SK-N-SH (cell line): ENCODE data around the gene ZNF189. TPM values are rescaled to one million over a fixed set of nuclear protein-coding genes. Genes with fewer than 3 reads are reported as not detected.

Source experiments
- CTCF ChIA-PET: fragments of 300-600, 350-600 bp; formaldehyde crosslinking; extraction: SDS; loops from one replicate; lab custom pipeline; 2021; lab: Yijun Ruan, JAX
- POLR2A ChIA-PET: fragments of 350-600 bp; sonication (Branson Sonifier 250); formaldehyde crosslinking; extraction: SDS; loops from one replicate; lab custom pipeline; 2020; ENCODE audit warnings: antibody characterized with exemption, inconsistent platforms; lab: Yijun Ruan, JAX
- DNase-seq: peaks from one replicate; pipeline ENCODE4 v3.0.0; 2012
- H2AFZ ChIP-seq: fragments of 200-600 bp; sonication (generic); 2 replicates; pipeline ENCODE4 v1.8.1; 2016; ENCODE audit warnings: antibody characterized with exemption, mild to moderate bottlenecking, low read depth
- H3F3A ChIP-seq: fragments of 200-600 bp; sonication (generic); replicated peaks from 2 replicates; pipeline ENCODE3; 2016; ENCODE audit warnings: antibody characterized with exemption, mild to moderate bottlenecking; ENCODE audit not compliant: insufficient read depth
- H3K27ac ChIP-seq, 2 experiments: fragments of 200-500 bp in 1 of 2; fragments of 200-600 bp in 1 of 2; sonication (Bioruptor generic) in 1 of 2; sonication (generic), shearing (Covaris generic) in 1 of 2; 2 replicates each; pipeline versions ENCODE4 v1.5.1 to v1.6.1; 2014 to 2016; ENCODE audit warnings: low read depth in 2 of 2, inconsistent platforms in 1 of 2, low read length in 1 of 2, mild to moderate bottlenecking in 1 of 2, mixed read lengths in 1 of 2
- H3K27me3 ChIP-seq: fragments of 200-600 bp; sonication (generic), shearing (Covaris generic); 2 replicates; pipeline ENCODE4 v1.6.1; 2016; ENCODE audit warnings: mixed run types; ENCODE audit not compliant: insufficient read depth
- H3K36me3 ChIP-seq, 2 experiments: fragments of 200-500 bp in 1 of 2; fragments of 200-600 bp in 1 of 2; sonication (Bioruptor generic) in 1 of 2; sonication (generic) in 1 of 2; replicated peaks in 1 of 2; 2 replicates each; pipeline versions ENCODE3 to v1.5.1; 2014 to 2016; ENCODE audit warnings: low read length in 1 of 2, mild to moderate bottlenecking in 1 of 2; ENCODE audit not compliant: insufficient read depth in 2 of 2, control insufficient read depth in 1 of 2
- H3K4me1 ChIP-seq, 2 experiments: fragments of 200-500 bp in 1 of 2; fragments of 200-600 bp in 1 of 2; sonication (Bioruptor generic) in 1 of 2; sonication (generic), shearing (Covaris generic) in 1 of 2; 2 replicates each; pipeline versions ENCODE4 v1.5.1 to v1.6.1; 2014 to 2016; ENCODE audit warnings: low read depth in 1 of 2, low read length in 1 of 2, mixed run types in 1 of 2; ENCODE audit not compliant: insufficient read depth in 2 of 2, control insufficient read depth in 1 of 2
- H3K4me2 ChIP-seq: fragments of 200-600 bp; sonication (generic), shearing (Covaris generic); 2 replicates; pipeline ENCODE4 v1.6.1; 2017; ENCODE audit warnings: mixed run types
- H3K4me3 ChIP-seq, 2 experiments: fragments of 200-500 bp in 1 of 2; fragments of 200-600 bp in 1 of 2; sonication (Bioruptor generic) in 1 of 2; sonication (generic), shearing (Covaris generic) in 1 of 2; 2 replicates each; pipeline versions ENCODE4 v1.5.1 to v1.8.1; 2014 to 2016; ENCODE audit warnings: low read depth in 2 of 2, inconsistent platforms in 1 of 2, low read length in 1 of 2, mild to moderate bottlenecking in 1 of 2, mixed read lengths in 1 of 2, moderate library complexity in 1 of 2
- H3K79me2 ChIP-seq: fragments of 200-600 bp; sonication (generic); 2 replicates; pipeline ENCODE4 v1.8.1; 2017; ENCODE audit warnings: mild to moderate bottlenecking; ENCODE audit not compliant: insufficient read depth
- H3K9ac ChIP-seq: fragments of 200-600 bp; sonication (generic); 2 replicates; pipeline ENCODE4 v1.6.1; 2017; ENCODE audit warnings: mixed run types
- H3K9me2 ChIP-seq: fragments of 200-600 bp; sonication (generic); 2 replicates; pipeline ENCODE4 v1.6.1; 2017; ENCODE audit warnings: mixed run types
- H3K9me3 ChIP-seq: fragments of 200-600 bp; sonication (generic); 2 replicates; pipeline ENCODE4 v1.6.1; 2017; ENCODE audit warnings: mixed run types, mild to moderate bottlenecking, moderate library complexity
- H4K20me1 ChIP-seq: fragments of 200-600 bp; sonication (generic); 2 replicates; pipeline ENCODE4 v1.6.1; 2017; ENCODE audit warnings: mild to moderate bottlenecking, mixed run types; ENCODE audit not compliant: insufficient read depth
- CHD2 ChIP-seq: fragments of 150-350 bp; IDR thresholded peaks from 2 replicates; pipeline ENCODE4 v1.6.1; 2018; ENCODE audit warnings: low read length; ENCODE audit not compliant: partially characterized antibody
- JUND ChIP-seq: IDR thresholded peaks from 2 replicates; pipeline ENCODE4 v1.4.0; 2012
- NFIC ChIP-seq: IDR thresholded peaks from 2 replicates; pipeline ENCODE4 v1.4.0; 2012; ENCODE audit warnings: borderline replicate concordance
- NRF1 ChIP-seq: IDR thresholded peaks from 2 replicates; pipeline ENCODE4 v1.6.1; 2012; ENCODE audit warnings: low read depth, mild to moderate bottlenecking, low read length
- RAD21 ChIP-seq: IDR thresholded peaks from 2 replicates; pipeline ENCODE4 v1.6.1; 2012; ENCODE audit warnings: mild to moderate bottlenecking, low read length
- REST ChIP-seq: IDR thresholded peaks from 2 replicates; pipeline ENCODE4 v1.6.1; 2012; ENCODE audit warnings: mild to moderate bottlenecking, low read depth, low read length, moderate library complexity
- RXRA ChIP-seq: IDR thresholded peaks from 2 replicates; pipeline ENCODE4 v1.4.0; 2012; ENCODE audit warnings: low read depth, mild to moderate bottlenecking, borderline replicate concordance
- SIN3A ChIP-seq: IDR thresholded peaks from 2 replicates; pipeline ENCODE4 v1.6.1; 2012; ENCODE audit warnings: low read depth, mild to moderate bottlenecking, low read length, moderate library complexity, borderline replicate concordance
- SMC3 ChIP-seq: IDR thresholded peaks from 2 replicates; pipeline ENCODE4 v1.6.1; 2012; ENCODE audit warnings: low read depth, low read length, improper control_type of control experiment
- WGBS: methylation state at CpG from one replicate; pipeline ENCODE4 v1.1.6; 2017; ENCODE audit warnings: low lambda C conversion rate; 5-methylcytosine and 5-hydroxymethylcytosine counted together
- polyA plus RNA-seq, 3 experiments: library from polyadenylated mRNA; depleted of rRNA; stranded (reverse); fragments of >200 nt; gene quantifications; 2 replicates each; pipeline ENCODE4 v1.2.3, GENCODE V29; 2012
- TF ChIP-seq, protein P1 (sequence below): IDR thresholded peaks from 2 replicates; pipeline ENCODE4 v1.4.0; 2012; ENCODE audit warnings: low read depth, borderline replicate concordance
- TF ChIP-seq, protein P2 (sequence below): IDR thresholded peaks from 2 replicates; pipeline ENCODE4 v1.4.0; 2012; ENCODE audit warnings: low read depth
- TF ChIP-seq, protein P3 (sequence below): IDR thresholded peaks from 2 replicates; pipeline ENCODE4 v1.4.0; 2012; ENCODE audit warnings: low read depth, borderline replicate concordance
- TF ChIP-seq, protein P4 (sequence below): fragments of 200-600 bp; sonication (generic); IDR thresholded peaks from 2 replicates; pipeline ENCODE4 v1.6.1; 2017; ENCODE audit warnings: antibody characterized with exemption, mild to moderate bottlenecking, moderate library complexity

The ZNF189 gene
- polyA plus RNA-seq, 1 of the 3 experiments (the other 2 are of a cell fraction): 2.9 TPM

DNA sequence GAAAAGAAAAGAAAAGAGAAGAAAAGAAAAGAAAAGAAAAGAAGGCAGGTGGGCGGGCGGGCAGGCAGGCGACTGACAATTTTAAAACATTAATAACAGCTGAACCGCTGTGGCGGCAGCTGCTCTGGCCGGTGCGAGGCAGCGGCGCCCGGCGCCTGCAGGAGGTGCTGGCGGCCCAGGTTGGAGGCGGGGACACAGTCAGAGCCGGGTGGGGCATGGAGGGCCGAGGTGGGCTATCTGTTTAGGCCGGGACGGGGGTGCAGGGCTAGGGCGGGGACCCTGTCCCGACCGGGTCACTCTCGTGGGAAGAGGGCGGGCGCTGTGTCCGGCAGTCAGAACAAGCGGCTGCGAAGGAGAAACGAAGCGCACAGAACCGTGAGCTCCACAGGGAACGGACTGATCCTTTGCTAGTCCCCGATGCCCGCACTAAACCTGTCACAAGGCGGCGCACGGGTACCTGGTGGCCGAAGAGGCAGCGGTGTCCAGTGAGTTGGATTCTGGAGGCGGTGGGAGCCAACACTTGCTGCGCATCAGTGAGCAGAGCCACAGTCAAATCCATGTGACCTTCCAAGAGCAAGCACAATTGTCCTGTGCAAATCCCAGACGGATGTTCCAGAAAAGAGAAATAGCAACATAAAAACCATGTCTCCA lies 50.5 kb downstream of the ZNF189 start:
- WGBS: 2% methylated on average over 19 of the region's 40 CpGs
- TF ChIP-seq, protein P1, sequence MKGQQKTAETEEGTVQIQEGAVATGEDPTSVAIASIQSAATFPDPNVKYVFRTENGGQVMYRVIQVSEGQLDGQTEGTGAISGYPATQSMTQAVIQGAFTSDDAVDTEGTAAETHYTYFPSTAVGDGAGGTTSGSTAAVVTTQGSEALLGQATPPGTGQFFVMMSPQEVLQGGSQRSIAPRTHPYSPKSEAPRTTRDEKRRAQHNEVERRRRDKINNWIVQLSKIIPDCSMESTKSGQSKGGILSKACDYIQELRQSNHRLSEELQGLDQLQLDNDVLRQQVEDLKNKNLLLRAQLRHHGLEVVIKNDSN: no peak
- TF ChIP-seq CHD2 (peak; percentile 26), RAD21 (peak; percentile 49), SMC3 (peak; percentile 33), JUND (no peak), NRF1 (0 out of 2 replicates have a peak, but pooled peaks have one; percentile 7), NFIC (no peak), SIN3A (no peak), REST (no peak), RXRA (no peak)
- TF ChIP-seq, protein P2, sequence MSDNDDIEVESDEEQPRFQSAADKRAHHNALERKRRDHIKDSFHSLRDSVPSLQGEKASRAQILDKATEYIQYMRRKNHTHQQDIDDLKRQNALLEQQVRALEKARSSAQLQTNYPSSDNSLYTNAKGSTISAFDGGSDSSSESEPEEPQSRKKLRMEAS: peak; percentile 38; the same call in 1 of the 2 replicates
- TF ChIP-seq, protein P3, sequence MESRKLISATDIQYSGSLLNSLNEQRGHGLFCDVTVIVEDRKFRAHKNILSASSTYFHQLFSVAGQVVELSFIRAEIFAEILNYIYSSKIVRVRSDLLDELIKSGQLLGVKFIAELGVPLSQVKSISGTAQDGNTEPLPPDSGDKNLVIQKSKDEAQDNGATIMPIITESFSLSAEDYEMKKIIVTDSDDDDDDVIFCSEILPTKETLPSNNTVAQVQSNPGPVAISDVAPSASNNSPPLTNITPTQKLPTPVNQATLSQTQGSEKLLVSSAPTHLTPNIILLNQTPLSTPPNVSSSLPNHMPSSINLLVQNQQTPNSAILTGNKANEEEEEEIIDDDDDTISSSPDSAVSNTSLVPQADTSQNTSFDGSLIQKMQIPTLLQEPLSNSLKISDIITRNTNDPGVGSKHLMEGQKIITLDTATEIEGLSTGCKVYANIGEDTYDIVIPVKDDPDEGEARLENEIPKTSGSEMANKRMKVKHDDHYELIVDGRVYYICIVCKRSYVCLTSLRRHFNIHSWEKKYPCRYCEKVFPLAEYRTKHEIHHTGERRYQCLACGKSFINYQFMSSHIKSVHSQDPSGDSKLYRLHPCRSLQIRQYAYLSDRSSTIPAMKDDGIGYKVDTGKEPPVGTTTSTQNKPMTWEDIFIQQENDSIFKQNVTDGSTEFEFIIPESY: no peak
- TF ChIP-seq, protein P4, sequence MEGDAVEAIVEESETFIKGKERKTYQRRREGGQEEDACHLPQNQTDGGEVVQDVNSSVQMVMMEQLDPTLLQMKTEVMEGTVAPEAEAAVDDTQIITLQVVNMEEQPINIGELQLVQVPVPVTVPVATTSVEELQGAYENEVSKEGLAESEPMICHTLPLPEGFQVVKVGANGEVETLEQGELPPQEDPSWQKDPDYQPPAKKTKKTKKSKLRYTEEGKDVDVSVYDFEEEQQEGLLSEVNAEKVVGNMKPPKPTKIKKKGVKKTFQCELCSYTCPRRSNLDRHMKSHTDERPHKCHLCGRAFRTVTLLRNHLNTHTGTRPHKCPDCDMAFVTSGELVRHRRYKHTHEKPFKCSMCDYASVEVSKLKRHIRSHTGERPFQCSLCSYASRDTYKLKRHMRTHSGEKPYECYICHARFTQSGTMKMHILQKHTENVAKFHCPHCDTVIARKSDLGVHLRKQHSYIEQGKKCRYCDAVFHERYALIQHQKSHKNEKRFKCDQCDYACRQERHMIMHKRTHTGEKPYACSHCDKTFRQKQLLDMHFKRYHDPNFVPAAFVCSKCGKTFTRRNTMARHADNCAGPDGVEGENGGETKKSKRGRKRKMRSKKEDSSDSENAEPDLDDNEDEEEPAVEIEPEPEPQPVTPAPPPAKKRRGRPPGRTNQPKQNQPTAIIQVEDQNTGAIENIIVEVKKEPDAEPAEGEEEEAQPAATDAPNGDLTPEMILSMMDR: peak; percentile 80
- TF ChIP-seq, all 33 proteins: peak for 6

More for the DNA sequence above, 50.5 kb downstream of the ZNF189 start:
- H3K36me3 ChIP-seq: no peaks in the 10 kb centered on the region
- no peaks in the 10 kb centered on the region for H3K9me3 ChIP-seq
- POLR2A ChIA-PET: interaction anchor here (0.7 to 1.3 kb wide), 2 partner anchors 75 to 85 kb away, joined by 3 to 6 read pairs; partner anchors contain the start of gene RNF20
- CTCF ChIA-PET: interaction anchor here (0.6 to 3.5 kb wide), 45 partner anchors 9 to 270 kb away, joined by 3 to 50 read pairs (median 6); partner anchors contain the start of genes MRPL50, RNF20 and ZNF189
- H3K4me3 ChIP-seq: peak overlapping the region; percentile 63 to 83
- H4K20me1 ChIP-seq: no peaks in the 10 kb centered on the region
- peak overlapping the region; percentile 81 for H3K4me2 ChIP-seq
- peaks cover 0 to 2% of the 10 kb centered on the region in 2 experiments; a peak in 1 of 4 replicates for H3K4me1 ChIP-seq
- H3K27ac ChIP-seq: no peak overlapping the region
- peak overlapping the region; percentile 85; the same call in 1 of the 2 replicates for H2AFZ ChIP-seq
- no peaks in the 10 kb centered on the region for H3K9me2 ChIP-seq
- peaks cover 5% of the 10 kb centered on the region for H3F3A ChIP-seq
- peak; percentile 89 for DNase-seq
- no peaks in the 10 kb centered on the region for H3K79me2 ChIP-seq
- H3K27me3 ChIP-seq: no peaks in the 10 kb centered on the region
- H3K9ac ChIP-seq: peak overlapping the region; percentile 41; the same call in 1 of the 2 replicates
